Duodenal mucosa (tissue), 2 donors: ENCODE measurements around the gene MOB2.

Experiments used
- H3K27ac ChIP-seq: one replicate; pipeline ENCODE4 v1.7.0; 2013; ENCODE audit warnings: low read depth, low read length
- H3K27me3 ChIP-seq, 2 donors: one replicate each; pipeline ENCODE4 v1.7.0; 2013; ENCODE audit warnings: low read length in 2 of 2, control low read depth in 1 of 2; ENCODE audit not compliant: insufficient read depth in 2 of 2, control insufficient read depth in 1 of 2
- H3K36me3 ChIP-seq, 2 donors: one replicate each; pipeline ENCODE4 v1.7.0; 2013; ENCODE audit warnings: low read length in 2 of 2, control low read depth in 1 of 2; ENCODE audit not compliant: insufficient read depth in 2 of 2, control insufficient read depth in 1 of 2
- H3K4me1 ChIP-seq, 2 donors: one replicate each; pipeline ENCODE4 v1.7.0; 2013; ENCODE audit warnings: low read length in 2 of 2, control low read depth in 1 of 2; ENCODE audit not compliant: insufficient read depth in 2 of 2, control insufficient read depth in 1 of 2
- H3K4me3 ChIP-seq, 2 donors: one replicate each; pipeline ENCODE4 v1.7.0; 2013; ENCODE audit warnings: low read length in 2 of 2, low read depth in 1 of 2
- H3K9ac ChIP-seq, 2 donors: one replicate each; pipeline ENCODE4 v1.7.0; 2013; ENCODE audit warnings: low read length in 2 of 2, low read depth in 1 of 2
- H3K9me3 ChIP-seq, 2 donors: one replicate each; pipeline ENCODE4 v1.7.0; 2013; ENCODE audit warnings: low read length in 2 of 2, control low read depth in 1 of 2; ENCODE audit not compliant: control insufficient read depth in 1 of 2

MOB2 gene

DNA sequence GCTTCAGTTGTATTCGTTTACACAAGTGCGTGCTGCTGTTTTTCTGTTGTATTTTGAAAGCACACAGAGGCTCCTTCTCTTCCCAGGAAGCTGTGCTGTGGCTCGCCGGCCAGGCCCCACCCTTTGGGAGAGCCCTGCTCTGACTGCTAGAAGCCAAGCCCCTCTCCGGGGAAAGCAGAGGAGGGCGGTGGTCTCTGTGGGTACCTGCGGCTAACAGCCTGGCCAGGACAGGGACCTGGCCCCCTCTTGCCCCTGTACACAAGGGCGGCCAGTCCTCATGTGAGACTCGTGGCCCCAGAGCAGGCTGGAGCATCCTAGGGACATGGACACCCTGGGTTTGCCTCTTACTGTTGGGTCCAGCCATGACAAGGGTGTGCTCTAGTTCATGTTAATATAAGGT lies 14.8 kb downstream of the MOB2 start:
- peaks cover 16 to 66% of the 10 kb centered on the region in 2 donors for H3K36me3 ChIP-seq
- no peaks in the 10 kb centered on the region for H3K9me3 ChIP-seq
- H3K4me1 ChIP-seq, result no peaks in the 10 kb centered on the region
- no peak overlapping the region for H3K4me3 ChIP-seq
- no peak overlapping the region for H3K27ac ChIP-seq
- no peak overlapping the region for H3K9ac ChIP-seq
- no peaks in the 10 kb centered on the region for H3K27me3 ChIP-seq

DNA sequence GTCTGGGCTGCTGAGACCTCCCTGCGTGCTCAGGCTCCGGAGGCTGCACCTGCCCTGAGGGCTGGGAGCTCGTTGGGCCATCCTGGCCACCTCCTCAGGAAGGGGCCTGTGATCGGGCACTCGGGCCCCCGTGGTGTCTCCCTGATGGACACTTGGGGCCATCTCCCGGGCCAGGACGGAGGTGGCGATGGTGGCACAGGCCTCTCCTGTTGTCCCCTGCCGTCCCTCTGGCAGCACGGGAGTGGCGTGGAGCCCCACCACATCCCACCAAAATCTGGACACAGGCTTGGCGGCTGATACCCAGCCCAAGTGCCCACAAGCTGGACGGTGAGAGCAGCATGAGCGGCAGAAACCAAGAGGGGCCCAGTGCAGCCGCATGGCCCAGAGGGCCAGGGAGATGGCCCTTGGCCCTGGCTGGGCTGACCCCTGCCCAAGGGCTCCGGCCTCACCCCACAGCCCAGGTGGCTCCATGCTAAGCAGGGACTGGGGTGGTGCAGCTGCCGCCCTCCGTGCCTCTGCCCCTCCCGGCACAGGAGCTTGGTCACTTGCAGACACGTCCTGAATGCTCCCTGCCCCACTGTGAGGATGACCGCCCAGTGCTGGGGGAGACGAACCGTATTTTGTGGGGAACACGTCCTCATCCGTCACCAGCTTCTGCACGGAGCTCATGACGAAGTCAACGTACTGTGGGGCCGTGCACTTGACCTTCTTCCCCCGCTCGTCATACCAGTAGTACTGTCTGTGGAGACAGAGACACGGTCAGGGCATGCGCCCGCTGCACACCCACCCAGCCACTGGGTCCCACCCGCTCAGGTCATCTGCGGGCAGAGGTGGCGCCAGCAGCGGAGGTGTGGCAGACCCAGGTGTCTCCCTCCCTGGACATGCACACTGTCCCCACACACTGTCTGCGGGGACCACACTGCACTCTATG lies 15.6 kb downstream of the MOB2 start:
- H3K4me1 ChIP-seq, result no peaks in the 10 kb centered on the region
- no peaks in the 10 kb centered on the region for H3K9me3 ChIP-seq
- H3K27ac ChIP-seq, result no peak overlapping the region
- H3K36me3 ChIP-seq, result peaks cover 14 to 58% of the 10 kb centered on the region in 2 donors
- H3K9ac ChIP-seq, result no peak overlapping the region
- no peaks in the 10 kb centered on the region for H3K27me3 ChIP-seq
- no peak overlapping the region for H3K4me3 ChIP-seq

DNA sequence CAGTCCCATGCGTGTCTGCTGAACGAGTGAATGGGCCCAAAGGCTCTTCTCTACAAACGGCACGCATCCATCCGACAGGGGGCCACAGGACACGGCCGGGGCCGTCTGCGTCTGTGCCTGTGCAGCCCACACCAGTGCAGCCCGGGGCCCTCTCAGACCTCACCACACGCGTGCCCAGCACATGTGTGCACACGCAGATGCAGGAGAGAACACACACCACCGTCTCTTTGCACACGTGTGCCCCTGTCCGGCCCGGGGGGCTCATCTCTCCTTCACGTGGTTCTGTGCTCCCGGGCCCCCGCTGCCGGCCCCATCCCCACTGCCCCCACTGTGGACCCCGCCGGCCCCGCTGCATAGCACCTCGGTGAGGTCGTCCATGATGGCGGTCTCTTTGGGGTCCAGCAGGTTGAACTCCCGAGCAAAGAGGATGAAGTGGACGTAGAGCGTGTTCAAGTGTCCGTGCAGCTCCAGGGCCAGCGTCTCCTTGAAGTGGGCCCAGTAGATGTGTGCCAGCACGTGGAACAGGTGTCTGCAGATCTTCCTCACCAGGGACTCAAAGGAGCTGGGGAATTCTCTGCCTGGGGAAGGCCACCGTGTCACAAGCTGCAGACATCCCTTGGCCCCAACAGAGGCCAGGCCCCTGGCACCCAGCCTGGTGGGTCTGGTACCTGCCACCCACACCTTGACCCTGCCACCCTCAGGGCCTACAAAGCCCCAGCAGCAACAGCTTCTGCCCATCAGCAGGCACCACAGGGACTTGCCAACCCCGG lies 16.5 kb downstream of the MOB2 start:
- Histone ChIP-seq H3K36me3 (peaks cover 10 to 56% of the 10 kb centered on the region in 2 donors), H3K27ac (no peak overlapping the region), H3K4me1 (no peaks in the 10 kb centered on the region), H3K27me3 (no peaks in the 10 kb centered on the region), H3K9ac (no peak overlapping the region), H3K9me3 (no peaks in the 10 kb centered on the region), H3K4me3 (no peak overlapping the region)

DNA sequence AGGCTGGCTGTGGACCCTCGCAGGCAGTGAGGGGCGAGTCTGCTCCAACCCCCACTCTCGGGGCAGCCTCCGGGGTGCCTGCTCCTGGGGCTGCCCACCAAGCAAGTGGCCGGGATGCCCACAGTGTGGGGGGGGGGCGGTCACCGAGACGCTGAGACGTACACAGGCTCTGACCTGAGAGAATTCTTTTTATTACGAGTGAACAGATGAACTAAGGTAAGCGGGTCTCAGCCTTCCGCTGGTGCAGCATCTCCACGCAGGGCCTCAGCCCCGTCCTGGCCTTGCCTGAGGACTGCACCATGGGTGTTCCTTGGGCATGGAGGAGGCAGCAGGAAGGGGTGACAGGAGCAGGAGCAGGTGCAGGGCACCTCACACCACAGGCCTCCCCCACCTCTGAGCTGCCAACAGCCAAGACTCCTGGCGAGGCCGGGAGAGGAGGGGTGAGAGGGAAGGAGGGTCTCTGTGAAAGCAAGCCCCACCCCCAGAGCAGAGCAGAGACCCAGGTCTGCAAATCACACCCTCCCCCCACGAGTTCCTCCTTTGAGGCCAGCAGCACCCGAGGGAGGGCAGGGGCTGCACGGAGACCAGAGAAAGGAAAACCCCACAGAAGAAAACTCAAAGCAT lies 17.2 kb downstream of the MOB2 start:
- H3K27ac ChIP-seq, result no peak overlapping the region
- H3K27me3 ChIP-seq, result no peaks in the 10 kb centered on the region
- H3K4me1 ChIP-seq, result no peaks in the 10 kb centered on the region
- H3K4me3 ChIP-seq, result no peak overlapping the region
- no peak overlapping the region for H3K9ac ChIP-seq
- H3K9me3 ChIP-seq, result peaks cover 0 to 3% of the 10 kb centered on the region in 2 donors
- H3K36me3 ChIP-seq, result peaks cover 10 to 58% of the 10 kb centered on the region in 2 donors

DNA sequence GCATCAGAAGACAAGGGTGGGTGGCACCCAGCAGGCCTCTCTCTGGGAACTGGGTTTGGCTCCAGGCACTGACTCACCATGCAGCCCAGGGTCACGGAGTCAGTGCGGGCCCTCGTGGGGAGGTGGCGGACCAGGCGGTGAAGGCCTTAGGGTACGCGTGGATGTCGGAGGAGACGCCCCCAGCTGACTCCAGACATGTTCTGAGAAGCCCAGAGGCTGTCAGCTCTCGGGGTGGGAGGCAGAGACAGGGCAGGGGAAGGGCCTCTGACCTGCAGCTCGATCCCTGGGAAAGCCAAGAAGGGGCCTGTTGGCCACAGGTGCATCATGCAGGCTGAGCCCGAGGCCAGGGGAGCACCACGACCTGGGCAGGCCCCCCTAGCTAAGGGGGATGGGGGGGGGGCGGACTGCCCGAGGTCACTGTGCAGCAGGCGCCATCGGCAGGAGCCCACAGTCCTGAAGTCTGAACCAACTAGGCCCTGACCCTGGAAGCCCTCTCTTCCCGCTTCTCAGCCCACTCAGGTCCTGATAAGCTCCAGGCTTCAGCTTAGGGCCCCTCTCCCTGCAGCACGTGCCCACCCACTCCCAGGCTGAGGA lies 18.0 kb downstream of the MOB2 start:
- Histone ChIP-seq H3K9ac (no peak overlapping the region), H3K4me3 (no peak overlapping the region), H3K27ac (no peak overlapping the region), H3K4me1 (no peaks in the 10 kb centered on the region), H3K9me3 (peaks cover 0 to 5% of the 10 kb centered on the region in 2 donors), H3K27me3 (no peaks in the 10 kb centered on the region), H3K36me3 (peaks cover 10 to 49% of the 10 kb centered on the region in 2 donors)

DNA sequence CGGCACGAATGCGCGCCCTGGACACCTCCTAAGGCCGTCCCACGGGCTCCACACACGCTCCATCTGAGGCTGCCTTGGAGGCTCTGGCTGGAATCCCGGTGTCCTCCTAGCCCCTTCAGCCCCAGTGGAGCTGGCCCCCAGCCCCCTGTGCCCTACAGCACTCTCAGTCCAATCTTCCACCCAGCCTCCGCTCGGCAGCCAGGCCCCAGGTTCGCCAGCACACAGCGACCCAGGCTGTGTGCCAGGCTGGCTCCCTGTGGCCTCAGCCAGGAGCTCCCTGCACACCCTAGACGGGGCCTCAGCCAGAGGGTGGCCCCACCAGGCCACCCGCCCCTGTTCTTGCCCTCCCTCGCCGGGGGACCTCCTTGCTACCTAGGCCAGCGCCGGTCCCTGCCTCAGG lies 18.6 kb downstream of the MOB2 start:
- Histone ChIP-seq H3K4me3 (no peak overlapping the region), H3K4me1 (no peaks in the 10 kb centered on the region), H3K27me3 (no peaks in the 10 kb centered on the region), H3K27ac (no peak overlapping the region), H3K9ac (no peak overlapping the region), H3K9me3 (peaks cover 0 to 5% of the 10 kb centered on the region in 2 donors), H3K36me3 (peaks cover 10 to 44% of the 10 kb centered on the region in 2 donors)

DNA sequence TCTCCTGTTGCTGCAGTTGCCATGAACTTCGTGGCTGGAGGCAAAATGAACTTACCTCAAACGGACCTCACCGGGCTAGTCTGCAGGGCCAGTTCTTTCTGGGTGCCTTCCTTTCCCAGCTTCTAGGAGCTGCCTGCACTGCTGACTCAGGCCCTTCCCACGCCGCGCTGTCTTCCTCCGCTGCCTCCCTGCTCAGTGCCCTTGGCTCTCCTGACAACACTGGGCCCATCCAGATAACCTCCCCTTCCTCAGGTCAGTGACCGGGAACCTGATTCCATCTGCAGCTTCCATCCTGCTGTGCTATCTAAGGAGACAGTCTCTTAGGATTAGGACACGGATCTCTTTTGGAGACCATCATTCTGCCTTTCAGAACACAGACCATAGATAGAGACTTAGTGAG lies 19.3 kb downstream of the MOB2 start:
- Histone ChIP-seq H3K4me1 (no peaks in the 10 kb centered on the region), H3K4me3 (no peak overlapping the region), H3K27ac (no peak overlapping the region), H3K27me3 (no peaks in the 10 kb centered on the region), H3K9ac (no peak overlapping the region), H3K36me3 (peaks cover 10 to 37% of the 10 kb centered on the region in 2 donors), H3K9me3 (peaks cover 0 to 5% of the 10 kb centered on the region in 2 donors)

DNA sequence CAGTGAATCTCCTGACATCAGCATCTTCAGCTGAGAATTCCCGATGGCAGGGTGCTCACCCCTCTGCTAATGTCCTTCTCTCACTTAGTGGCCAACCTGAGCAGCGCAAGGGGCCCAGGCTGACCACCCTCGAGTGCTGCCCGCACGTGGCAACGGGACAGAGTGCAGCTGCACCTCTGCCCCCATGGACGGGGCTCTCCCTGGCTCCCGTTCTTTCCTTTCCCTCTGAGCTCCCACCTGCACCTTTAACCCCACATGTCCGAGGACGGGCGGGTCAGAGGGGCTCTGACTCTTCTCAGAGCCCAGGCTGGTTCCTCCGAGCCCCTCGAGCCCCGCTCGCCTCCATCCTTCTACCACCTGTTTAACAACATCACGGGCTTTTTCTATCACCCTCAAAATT lies 19.8 kb downstream of the MOB2 start:
- no peaks in the 10 kb centered on the region for H3K4me1 ChIP-seq
- no peak overlapping the region for H3K27ac ChIP-seq
- peaks cover 10 to 35% of the 10 kb centered on the region in 2 donors for H3K36me3 ChIP-seq

DNA sequence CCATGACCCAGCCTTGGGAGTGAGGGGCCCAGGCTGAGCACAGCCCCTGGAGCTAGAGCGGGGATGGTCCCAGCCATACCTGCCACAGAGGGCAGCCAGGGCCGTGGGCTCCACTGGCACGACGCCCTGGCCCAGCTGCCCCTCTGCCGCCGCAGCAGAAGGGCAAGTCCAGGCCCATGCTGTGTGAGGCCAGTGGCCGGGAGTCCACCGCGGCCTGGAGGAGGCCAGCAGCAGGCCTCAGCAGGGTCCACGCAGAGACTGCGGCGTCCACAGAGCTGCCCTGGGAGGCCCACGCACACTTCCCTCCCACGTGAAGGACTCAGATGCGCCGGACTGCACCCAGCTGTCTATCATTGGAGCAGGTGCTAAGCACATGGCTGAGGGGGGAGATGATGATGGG lies 23.5 kb downstream of the MOB2 start:
- Histone ChIP-seq H3K9ac (no peak overlapping the region), H3K4me3 (no peak overlapping the region), H3K4me1 (peaks cover 0 to 7% of the 10 kb centered on the region in 2 donors), H3K27ac (no peak overlapping the region), H3K9me3 (peaks cover 0 to 5% of the 10 kb centered on the region in 2 donors), H3K27me3 (no peaks in the 10 kb centered on the region), H3K36me3 (peaks cover 0 to 9% of the 10 kb centered on the region in 2 donors)

More for the DNA sequence above, 19.8 kb downstream of the MOB2 start:
- Histone ChIP-seq H3K4me3 (no peak overlapping the region), H3K9me3 (peaks cover 0 to 5% of the 10 kb centered on the region in 2 donors), H3K9ac (no peak overlapping the region), H3K27me3 (no peaks in the 10 kb centered on the region)
